OCI-LY1 (cell line): ENCODE data around the gene YAP1.

Experiments used
- CTCF ChIP-seq: fragments of 200-600 bp; sonication (generic), shearing (Covaris generic); IDR thresholded peaks from 2 replicates; pipeline ENCODE4 v1.5.1; 2017; ENCODE audit warnings: mild to moderate bottlenecking, antibody characterized with exemption, low read length, moderate library complexity, mixed read lengths
- EZH2 ChIP-seq: fragments of 200-600 bp; sonication (generic), shearing (Covaris generic); IDR thresholded peaks from 2 replicates; pipeline ENCODE4 v1.8.0; 2017; ENCODE audit warnings: borderline replicate concordance, mixed run types, mild to moderate bottlenecking, antibody characterized with exemption, low read length, moderate library complexity, mixed read lengths

GRCh38 chr11:102138223-102138622, 28.0 kb downstream of the YAP1 start:
- no peak for TF ChIP-seq EZH2
- no peak for TF ChIP-seq CTCF
